ENCODE results near the gene HOXA6.

HOXA6 gene

DNA sequence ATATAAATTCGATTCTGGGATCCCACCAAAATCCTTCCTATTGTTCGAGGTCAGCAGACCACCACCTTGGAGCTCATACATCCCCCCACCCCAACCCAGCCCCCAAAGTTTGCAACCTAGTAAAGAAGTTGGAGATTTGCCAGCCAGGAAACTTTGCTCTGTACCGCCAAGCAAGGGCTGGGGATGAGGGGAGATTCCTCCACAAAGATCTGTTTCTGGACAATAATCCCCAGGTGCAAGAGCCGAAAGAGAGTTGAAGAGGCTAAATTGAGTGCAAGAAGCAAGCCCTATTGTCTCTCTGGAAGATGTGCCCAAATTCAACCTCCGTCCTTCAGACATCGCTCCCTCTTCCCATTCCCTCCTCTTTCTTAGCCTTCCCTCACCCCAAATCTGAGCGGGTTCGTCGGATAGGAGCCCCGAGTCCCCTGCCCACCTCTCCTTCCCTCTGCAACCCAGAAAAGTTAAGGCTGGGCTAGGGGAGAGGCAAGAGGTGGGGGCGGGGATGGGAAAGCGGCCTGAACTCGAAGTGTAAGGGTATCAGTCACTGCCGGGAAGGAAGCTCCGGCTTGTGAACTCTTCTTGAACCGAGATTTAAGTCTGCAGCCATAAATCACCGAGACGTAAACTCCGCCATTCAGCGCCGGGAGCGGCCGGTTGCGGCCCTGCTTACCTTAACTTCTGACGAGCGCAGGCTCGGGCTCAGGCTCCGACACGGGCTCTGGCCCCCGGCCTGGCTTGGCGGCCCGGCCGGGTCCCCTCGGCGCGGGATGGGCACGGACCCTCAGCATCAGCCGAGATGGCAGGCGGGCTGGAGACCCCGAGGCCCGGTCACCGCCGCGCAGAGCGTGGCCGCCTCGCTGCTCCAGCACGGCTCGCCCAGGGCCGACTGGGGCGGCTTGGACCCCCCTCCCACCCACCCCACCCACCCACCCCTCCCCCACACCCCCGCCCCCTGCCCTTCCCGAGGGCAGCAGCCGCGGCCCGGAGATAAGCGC lies 34.3 kb downstream of the HOXA6 start:
- peak overlapping the region; percentile 20; the same call in 1 of the 2 replicates for H3K4me3 ChIP-seq (ENCODE audit: low read length)
- no peak for DNase-seq (ENCODE audit: low read depth)
- TF ChIP-seq, protein P1, sequence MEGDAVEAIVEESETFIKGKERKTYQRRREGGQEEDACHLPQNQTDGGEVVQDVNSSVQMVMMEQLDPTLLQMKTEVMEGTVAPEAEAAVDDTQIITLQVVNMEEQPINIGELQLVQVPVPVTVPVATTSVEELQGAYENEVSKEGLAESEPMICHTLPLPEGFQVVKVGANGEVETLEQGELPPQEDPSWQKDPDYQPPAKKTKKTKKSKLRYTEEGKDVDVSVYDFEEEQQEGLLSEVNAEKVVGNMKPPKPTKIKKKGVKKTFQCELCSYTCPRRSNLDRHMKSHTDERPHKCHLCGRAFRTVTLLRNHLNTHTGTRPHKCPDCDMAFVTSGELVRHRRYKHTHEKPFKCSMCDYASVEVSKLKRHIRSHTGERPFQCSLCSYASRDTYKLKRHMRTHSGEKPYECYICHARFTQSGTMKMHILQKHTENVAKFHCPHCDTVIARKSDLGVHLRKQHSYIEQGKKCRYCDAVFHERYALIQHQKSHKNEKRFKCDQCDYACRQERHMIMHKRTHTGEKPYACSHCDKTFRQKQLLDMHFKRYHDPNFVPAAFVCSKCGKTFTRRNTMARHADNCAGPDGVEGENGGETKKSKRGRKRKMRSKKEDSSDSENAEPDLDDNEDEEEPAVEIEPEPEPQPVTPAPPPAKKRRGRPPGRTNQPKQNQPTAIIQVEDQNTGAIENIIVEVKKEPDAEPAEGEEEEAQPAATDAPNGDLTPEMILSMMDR (conservative IDR thresholded peaks at IDR 0.05; ENCODE audit: low read length) = no peak

DNA sequence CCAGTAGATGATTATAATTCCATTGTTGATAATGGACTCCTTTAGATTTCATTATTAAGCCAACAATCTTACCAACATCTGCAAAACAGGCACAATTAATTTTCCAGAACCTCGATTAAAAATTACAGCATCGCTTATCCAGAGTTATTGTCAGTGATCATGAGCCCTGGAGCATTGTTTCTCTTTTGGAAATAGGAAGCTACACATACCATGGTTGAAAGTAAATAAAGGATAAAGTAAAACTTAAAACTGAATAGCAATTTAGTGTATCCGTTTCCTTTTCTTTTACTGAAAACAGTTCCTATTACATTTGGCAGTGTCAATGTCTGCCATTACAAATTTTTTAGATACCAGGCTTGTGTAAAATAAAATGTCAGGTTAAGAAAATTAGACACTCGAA lies 35.2 kb downstream of the HOXA6 start:
- TF ChIP-seq, protein P1 (conservative IDR thresholded peaks at IDR 0.05; ENCODE audit: low read length) = no peak
- no peak overlapping the region for H3K4me3 ChIP-seq (ENCODE audit: low read length)
- no peak for DNase-seq (ENCODE audit: low read depth)

DNA sequence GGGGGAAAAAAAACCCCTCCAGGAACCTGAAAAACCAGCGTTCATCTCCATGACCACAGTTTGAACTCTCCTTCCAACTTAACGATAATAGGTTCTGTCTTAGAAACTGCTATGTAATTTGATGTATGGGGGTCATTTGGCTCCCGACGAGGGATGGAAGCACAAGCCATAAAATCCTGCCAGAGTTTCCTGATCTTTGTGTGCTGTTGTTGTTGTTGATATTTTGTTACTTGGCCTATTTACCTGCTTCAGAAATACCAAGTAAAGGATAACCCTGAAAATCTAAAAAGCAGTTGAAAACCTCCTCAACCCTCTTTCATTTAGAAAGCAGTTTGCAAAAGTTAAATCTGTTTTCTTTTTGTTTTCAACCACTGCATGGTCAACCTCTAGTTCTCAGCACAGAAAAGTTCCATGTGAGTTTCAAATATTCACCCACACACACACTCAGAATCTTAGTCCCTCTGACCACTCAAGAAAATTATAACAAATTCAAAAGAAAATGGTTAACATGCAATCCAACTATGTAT lies 35.8 kb downstream of the HOXA6 start:
- H3K4me3 ChIP-seq (ENCODE audit: low read length) = no peak overlapping the region
- TF ChIP-seq, protein P1 (conservative IDR thresholded peaks at IDR 0.05; ENCODE audit: low read length) = no peak
- no peak for DNase-seq (ENCODE audit: low read depth)

DNA sequence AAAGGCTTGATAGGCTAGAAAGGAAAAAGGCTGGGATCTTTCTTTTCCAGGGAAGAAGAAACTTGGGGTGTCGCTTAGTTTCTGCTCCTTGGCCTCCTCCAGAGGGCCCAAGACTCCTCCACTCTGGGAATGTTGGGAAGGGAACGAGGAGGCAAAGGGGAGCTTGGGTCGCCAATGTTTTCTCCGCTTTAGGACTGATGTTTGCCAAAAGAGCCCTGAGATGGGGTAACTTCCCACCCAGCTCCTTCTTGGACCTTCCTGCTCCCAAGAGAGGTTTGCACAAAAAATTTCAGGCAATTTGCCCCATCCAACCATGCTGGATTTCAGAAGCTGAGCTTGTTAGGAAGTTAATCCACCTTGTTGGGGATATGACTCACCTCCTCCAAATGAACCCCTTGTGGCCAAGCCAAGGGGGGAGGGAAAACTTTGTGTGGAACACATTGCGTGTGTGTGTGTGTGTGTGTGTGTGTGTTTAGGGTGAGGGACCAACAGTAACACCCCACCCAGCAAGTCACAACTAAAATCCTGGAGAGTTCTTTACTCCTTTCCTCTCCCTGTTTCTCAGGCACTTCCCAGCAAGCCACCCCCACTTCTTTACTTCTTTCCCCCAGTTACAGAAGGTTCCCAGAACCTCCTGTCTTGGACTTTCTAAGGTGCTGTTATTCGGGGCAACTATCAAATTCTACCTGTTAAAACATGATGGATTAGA lies 36.4 kb downstream of the HOXA6 start:
- DNase-seq (ENCODE audit: low read depth) = peak; percentile 64
- TF ChIP-seq, protein P1 (conservative IDR thresholded peaks at IDR 0.05; ENCODE audit: low read length) = no peak

DNA sequence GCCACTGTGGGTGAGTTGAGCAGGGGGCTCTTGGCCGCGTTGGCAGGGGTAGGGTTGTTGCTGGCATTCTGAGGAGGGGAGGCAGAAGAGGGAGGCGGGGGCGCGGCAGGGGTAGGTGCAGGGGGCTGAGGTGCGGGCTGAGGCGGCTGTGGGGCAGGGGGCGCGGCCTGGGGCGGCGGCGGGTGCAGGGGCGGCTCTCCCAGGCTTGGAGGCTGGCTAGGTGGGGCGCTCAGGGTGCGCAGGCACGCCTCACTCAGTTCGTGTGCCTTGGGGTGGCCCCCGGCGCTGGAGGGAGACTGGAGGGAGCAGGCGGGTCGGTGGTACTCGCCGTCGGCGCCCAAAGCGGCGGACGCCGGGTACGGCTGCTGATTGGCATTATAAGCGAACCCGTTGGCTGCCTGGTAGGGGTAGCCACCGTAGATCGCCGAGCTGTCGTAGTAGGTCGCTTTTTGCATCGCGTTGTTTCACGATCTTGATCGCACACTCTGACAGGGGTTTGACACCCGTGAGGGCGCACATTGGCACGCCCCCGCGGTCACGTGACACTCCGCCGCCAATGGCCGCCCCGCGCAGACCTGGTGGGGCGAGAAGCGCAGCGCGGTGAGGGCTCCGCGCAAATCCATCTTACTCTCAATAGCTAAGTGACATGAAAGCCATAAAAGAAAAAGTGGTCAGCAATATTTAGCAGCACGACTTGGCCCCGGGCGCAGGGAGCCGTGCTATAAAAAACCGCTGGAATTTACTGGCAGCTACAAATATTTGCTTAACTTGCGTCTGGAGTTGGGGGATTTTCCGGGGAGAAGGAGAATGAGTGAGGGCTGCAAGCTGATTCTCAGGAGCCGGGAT lies 37.2 kb downstream of the HOXA6 start:
- no peak overlapping the region for H3K4me3 ChIP-seq (ENCODE audit: low read length)
- TF ChIP-seq, protein P1 (conservative IDR thresholded peaks at IDR 0.05; ENCODE audit: low read length) = no peak

More for the DNA sequence above, 36.4 kb downstream of the HOXA6 start:
- H3K4me3 ChIP-seq (ENCODE audit: low read length) = no peak overlapping the region

DNA sequence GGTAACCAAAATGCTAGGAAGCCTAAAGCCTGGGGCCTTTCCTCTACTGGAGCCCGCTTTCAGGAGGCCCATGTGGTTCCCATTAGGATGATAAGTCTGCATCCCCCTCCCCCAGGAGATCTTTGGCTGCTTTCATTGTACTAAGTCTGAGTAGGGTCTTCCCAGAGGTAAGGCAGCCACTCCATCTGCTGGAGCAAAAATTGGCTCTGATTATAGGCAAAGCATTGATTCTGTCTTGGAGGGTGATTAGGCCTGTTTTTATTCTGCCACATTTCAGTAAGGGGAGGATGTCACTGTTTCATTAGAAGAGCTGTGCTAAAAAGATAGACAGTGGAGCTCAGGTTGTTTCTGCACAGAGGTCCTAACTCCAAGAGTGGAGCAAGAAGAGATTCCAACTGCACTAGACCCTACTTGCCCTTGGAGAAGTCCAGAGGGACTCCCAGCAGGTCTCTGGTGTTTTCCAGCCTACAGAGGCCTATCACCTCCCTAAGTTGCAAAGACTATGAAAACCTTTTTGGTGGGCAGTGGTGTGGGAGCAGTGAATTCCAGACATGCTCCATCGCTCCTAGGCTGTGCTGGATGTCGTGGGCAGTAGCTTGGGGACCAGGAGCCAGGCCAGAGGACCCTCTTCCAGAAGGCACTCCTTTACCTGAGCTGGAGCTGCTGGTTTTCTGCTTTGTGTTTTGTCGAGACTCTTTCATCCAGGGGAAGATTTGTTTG lies 37.9 kb downstream of the HOXA6 start:
- TF ChIP-seq, protein P1 (conservative IDR thresholded peaks at IDR 0.05; ENCODE audit: low read length) = no peak
- no peak overlapping the region for H3K4me3 ChIP-seq (ENCODE audit: low read length)
- DNase-seq (ENCODE audit: low read depth) = no peak

More for the DNA sequence above, 37.2 kb downstream of the HOXA6 start:
- peak; percentile 75 for DNase-seq (ENCODE audit: low read depth)
